Upper lobe of left lung (tissue), 4 donors: ENCODE data around the gene WT1.

ENCODE experiments used
- POLR2A ChIP-seq, 4 donors: fragments of 450-650 bp; IDR thresholded peaks; one replicate each; pipeline ENCODE4 v1.5.1; 2016 to 2017; ENCODE audit warnings: antibody characterized with exemption in 4 of 4, mild to moderate bottlenecking in 2 of 4
- TF ChIP-seq, protein P1 (sequence below), 6 experiments: fragments of 450-650 bp in 4 of 6; fragments of 200-600 bp in 2 of 6; sonication (generic) in 2 of 6; IDR thresholded peaks; one replicate each; pipeline ENCODE4 v1.5.1; 2016 to 2019; ENCODE audit warnings: antibody characterized with exemption in 6 of 6

DNA sequence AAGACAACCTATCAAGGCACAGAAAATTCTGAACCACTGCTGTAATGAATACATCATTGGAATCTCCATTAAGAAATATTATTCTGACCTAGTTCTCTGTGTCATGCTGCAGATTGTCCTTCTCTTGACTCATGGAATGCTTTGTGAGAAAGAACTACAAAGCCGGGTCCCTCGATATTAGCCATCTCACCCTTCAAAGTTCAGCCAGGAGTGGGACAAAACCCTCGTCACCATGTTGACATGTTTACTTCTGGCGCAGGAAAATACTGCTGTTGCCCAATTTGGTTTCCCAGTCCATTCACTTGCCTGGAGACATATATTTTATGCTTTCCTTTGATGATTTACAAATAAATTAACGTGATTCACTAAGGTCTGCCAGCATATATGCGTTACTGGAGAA lies 10.9 kb upstream of the WT1 start:
- TF ChIP-seq, protein P1, sequence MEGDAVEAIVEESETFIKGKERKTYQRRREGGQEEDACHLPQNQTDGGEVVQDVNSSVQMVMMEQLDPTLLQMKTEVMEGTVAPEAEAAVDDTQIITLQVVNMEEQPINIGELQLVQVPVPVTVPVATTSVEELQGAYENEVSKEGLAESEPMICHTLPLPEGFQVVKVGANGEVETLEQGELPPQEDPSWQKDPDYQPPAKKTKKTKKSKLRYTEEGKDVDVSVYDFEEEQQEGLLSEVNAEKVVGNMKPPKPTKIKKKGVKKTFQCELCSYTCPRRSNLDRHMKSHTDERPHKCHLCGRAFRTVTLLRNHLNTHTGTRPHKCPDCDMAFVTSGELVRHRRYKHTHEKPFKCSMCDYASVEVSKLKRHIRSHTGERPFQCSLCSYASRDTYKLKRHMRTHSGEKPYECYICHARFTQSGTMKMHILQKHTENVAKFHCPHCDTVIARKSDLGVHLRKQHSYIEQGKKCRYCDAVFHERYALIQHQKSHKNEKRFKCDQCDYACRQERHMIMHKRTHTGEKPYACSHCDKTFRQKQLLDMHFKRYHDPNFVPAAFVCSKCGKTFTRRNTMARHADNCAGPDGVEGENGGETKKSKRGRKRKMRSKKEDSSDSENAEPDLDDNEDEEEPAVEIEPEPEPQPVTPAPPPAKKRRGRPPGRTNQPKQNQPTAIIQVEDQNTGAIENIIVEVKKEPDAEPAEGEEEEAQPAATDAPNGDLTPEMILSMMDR (IDR thresholded peaks at IDR 0.05): no peak
- no peak for TF ChIP-seq POLR2A (IDR thresholded peaks at IDR 0.05)
